ENCODE measurements around the gene ZAP70.

GRCh38 chr2:97761192-97761591 is 47.8 kb downstream of the ZAP70 start:
- TF ChIP-seq ELF4 (IDR thresholded peaks at IDR 0.05) = no peak
- TF ChIP-seq FOXK2 (IDR thresholded peaks at IDR 0.05) = no peak
- TF ChIP-seq ZNF384 (IDR thresholded peaks at IDR 0.05) = no peak
- no peak for TF ChIP-seq NFRKB (IDR thresholded peaks at IDR 0.05)
- TF ChIP-seq SUZ12 (IDR thresholded peaks at IDR 0.05) = no peak

Data from HEK293T (cell line).